ENCODE measurements around the gene AEBP2.
"Not testable (repeated sequence)": the region's sequence is repeated elsewhere in the genome, so short reads cannot be mapped to it uniquely, and the experiment has no call there.

AEBP2 gene

GRCh38 chr12:19454837-19455236 is 15.5 kb downstream of the AEBP2 start:
- no peak for DNase-seq (ENCODE audit: low read depth)

- DNase-seq (ENCODE audit: low read depth), result no peak
Measured at GRCh38 chr12:19456176-19456575, 16.9 kb downstream of the AEBP2 start.

DNA sequence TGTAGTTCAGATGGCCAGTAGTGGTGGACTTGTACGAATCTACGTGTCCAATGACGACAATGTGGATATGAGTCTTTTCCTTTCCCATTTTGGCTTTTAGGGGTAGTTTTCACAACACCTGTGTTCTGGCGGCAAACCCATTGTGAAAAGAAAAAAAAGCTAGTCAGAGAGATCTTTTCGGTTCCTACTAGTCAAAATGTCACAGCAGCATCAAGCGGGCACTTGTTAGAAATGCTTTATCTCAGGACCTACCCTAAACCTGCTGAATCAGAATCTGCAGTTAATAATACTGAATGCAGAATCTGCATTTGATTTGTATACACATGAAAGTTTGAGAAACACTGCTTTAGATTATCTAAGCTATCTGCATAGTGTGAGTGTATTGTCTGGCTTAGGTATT is 18.3 kb downstream of the AEBP2 start:
- DNase-seq (ENCODE audit: low read depth), result no peak

DNA sequence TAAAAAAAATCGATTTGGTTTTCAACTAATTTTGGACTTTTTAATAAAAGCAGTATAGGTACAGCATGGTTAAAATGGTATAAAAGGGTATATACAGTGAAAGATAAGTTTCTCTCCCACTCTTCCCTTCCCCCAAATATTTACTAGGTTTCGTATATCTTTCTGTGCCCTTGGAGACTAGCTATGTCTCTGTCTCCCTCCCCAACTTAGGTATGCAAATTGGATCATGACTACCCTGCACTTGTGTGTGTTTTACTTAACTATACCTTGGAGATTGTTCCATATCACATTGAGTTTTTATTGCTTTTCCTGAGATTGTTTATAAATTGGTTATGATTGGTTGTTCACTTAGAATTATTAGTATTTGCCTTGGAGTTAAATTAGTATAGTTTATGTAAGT is 19.4 kb downstream of the AEBP2 start:
- no peak for DNase-seq (ENCODE audit: low read depth)

- no peak for DNase-seq (ENCODE audit: low read depth)
Measured at GRCh38 chr12:19461999-19462398, 22.7 kb downstream of the AEBP2 start.

GRCh38 chr12:19462406-19462805 is 23.1 kb downstream of the AEBP2 start:
- DNase-seq (ENCODE audit: low read depth), result no peak

DNA sequence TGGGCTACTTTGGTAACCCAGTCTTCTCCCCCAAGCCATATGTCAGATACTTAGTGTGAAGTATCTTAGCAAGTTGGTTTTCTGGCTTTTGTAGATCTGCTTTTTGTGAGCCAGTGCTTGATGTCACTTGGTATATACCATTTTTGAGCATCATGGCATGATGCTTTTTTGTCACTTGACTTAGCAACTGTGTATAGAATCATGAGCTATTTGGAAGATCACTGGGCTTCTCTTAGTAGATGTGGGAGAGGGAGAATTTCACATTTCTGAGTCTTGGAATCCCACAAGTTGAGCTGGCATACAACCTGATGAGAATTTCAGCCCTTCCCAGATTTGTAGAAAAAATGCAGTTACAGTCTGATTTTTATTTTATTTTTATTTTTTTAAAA is 24.9 kb downstream of the AEBP2 start:
- DNase-seq (ENCODE audit: low read depth), result no peak

- no peak for DNase-seq (ENCODE audit: low read depth)
Measured at GRCh38 chr12:19465711-19466110, 26.4 kb downstream of the AEBP2 start.

GRCh38 chr12:19474147-19474546 is 34.9 kb downstream of the AEBP2 start:
- no peak for DNase-seq (ENCODE audit: low read depth)

DNA sequence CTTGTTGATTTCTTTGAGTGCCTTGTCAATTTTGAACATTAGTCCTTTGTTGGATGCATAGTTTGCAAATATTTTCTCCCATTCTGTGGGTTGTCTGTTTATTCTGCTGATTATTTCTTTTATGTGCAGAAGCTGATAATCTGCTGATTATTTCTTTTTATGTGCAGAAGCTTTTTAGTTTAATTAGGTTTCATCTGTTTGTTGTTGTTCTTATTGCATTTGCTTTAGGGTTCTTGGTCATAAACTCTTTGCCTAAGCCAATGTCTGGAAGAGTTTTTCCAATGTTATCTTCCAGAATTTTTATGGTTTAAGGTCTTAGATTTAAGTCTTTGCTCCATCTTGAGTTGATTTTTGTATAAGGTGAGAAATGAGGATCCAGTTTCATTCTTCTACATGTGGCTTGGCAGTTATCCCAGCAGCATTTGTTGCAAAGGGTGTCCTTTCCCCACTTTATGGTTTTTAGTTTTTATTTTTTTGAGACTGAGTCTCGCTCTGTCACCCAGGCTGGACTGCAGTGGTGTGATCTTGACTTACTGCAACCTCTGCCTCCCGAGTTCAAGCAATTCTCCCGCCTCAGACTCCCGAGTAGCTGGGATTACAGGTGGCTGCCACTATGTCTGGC is 36.7 kb downstream of the AEBP2 start:
- not testable (repeated sequence) for DNase-seq (ENCODE audit: low read depth)

GRCh38 chr12:19477071-19477470 is 37.8 kb downstream of the AEBP2 start:
- no peak for DNase-seq (ENCODE audit: low read depth)

DNA sequence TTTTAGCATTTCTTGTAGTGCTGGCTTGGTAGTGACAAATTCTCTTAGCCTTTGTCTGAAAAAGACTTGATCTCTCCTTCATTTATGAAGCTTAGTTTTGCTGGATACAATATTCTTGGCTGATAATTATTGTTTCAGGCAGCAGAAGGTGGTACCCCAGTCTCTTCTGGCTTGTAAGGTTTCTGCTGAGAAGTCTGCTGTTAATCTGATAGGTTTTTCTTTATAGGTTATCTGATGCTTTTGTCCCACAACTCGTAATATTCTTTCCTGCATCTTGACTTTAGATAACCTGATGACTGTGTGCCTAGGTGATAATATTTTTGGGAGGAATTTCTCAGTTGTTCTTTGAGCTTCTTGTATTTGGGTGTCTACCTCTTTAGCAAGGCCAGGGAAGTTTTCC is 41.2 kb downstream of the AEBP2 start:
- DNase-seq (ENCODE audit: low read depth), result no peak

DNA sequence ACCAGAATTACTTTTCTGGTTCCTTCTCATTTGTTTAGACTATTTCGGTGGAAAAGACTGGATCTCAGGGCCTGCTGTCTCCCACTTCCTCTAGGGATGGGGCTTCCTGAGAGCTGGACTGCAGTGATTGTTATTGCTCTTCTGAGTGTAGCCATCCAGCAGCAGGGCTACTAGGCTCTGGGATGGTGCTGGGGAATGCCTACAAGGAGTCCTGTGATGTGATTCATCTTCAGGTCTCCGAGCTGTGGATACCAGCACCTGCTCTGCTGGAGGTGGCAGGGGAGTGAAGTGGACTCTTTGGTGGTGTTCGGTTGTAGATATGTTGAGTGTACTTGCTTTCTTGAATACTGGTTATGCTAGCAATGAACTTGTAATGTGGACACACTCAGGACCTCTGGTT is 42.7 kb downstream of the AEBP2 start:
- DNase-seq (ENCODE audit: low read depth), result no peak

DNA sequence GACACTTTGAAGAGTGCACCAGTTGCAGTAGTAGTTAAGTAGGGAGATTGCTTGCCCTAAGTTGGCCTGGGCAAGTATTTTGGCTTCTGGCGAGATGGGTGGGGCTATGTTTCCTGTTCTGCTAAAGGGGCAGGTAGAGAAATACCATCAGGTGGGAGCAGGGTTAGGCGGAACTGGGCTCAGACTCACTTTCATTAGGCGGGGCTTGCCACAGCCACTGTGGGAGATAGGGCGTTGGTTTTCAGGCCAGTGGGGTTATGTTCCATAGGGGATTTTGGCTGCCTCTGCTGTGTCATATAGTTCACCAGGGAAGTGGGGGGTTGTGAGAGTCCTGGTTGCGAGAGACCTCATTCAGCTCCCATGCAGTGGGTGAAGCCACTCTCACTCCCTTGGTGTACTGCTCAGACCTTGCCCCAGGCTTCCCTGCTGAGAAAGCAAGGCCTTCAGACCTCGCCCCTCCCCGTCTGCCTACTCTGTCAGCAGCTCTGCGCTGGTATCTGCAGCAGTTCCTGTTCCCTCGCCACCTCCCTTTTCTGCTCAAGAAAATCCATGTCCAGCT is 43.3 kb downstream of the AEBP2 start:
- no peak for DNase-seq (ENCODE audit: low read depth)

- DNase-seq (ENCODE audit: low read depth), result no peak
Measured at GRCh38 chr12:19483727-19484126, 44.4 kb downstream of the AEBP2 start.

DNA sequence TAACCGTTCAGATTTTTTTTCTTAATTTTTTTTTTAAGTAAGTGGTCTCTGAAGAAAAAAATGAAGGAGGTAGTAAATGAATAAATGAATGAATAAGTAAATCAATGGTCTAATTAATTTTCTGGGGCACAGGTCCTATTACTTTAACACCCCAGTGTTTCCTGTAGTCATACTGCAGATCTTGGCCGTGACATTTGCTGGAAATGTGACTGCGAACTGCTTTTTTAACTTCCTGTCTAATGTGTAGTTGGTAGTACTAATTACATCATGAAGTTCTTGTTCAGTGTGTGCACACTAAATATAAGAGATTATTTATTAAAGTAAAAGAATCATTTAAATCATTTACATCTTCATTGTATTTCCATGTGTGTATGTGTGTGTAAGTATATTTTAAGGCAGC is 45.4 kb downstream of the AEBP2 start:
- DNase-seq (ENCODE audit: low read depth), result no peak

- DNase-seq (ENCODE audit: low read depth), result no peak
Measured at GRCh38 chr12:19485240-19485639, 45.9 kb downstream of the AEBP2 start.

DNA sequence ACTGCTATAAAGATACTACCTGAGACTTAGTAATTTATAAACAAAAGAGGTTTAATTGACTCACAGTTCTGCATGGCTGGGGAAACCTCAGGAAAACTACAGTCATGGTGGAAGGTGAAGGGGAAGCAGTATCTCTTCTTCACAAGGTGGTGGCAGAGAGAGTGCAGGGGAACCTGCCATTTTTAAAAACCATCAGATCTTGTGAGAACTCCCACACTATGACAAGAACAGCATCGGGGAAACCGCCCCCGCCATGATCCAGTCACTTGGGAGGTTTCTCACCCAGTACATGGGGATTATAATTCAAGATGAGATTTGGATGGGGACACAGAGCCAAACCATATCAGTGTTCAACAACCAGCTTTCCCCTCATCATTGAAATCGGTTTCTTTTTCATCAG is 49.9 kb downstream of the AEBP2 start:
- no peak for DNase-seq (ENCODE audit: low read depth)

GRCh38 chr12:19490908-19491307 is 51.6 kb downstream of the AEBP2 start:
- no peak for DNase-seq (ENCODE audit: low read depth)

DNA sequence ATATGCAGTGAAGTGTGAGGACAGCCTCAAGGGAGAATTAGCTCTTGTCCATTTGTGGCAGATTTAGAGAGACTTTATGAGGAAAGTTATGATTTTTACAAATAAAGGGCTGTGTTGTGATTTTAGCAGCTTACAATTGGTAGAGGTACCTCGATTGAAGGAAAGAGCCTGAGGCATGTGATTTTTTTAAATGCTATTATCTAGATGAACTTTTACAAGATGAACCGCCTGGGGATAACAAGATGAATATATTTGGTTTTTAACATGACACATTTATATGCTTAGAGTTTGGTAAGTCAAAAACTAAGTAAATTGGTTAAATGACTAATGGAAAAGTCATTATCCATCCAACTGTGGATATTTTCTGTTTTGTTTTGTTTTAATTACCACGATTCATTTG is 52.6 kb downstream of the AEBP2 start:
- DNase-seq (ENCODE audit: low read depth), result no peak

GRCh38 chr12:19496219-19496878 is 57.1 kb downstream of the AEBP2 start:
- DNase-seq (ENCODE audit: low read depth), result no peak

GRCh38 chr12:19498099-19498498 is 58.8 kb downstream of the AEBP2 start:
- DNase-seq (ENCODE audit: low read depth), result no peak

DNA sequence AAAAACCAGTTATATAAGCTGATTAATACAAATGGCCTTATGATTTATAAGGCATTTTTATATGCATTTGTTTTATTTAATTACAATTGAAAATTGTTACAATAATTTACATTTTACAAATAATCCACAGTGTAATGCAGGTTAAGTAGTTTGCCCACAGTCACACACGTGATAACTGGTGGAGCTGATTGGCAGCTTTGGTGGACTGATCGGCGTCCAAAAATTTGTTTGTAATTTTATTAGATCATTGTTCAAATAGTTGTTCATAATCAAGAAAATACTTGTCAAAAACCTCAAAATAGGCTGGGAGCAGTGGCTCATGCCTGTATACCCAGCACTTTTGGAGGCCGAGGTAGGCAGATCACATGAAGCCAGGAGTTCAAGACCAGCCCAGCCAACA is 59.7 kb downstream of the AEBP2 start:
- DNase-seq (ENCODE audit: low read depth), result no peak

DNA sequence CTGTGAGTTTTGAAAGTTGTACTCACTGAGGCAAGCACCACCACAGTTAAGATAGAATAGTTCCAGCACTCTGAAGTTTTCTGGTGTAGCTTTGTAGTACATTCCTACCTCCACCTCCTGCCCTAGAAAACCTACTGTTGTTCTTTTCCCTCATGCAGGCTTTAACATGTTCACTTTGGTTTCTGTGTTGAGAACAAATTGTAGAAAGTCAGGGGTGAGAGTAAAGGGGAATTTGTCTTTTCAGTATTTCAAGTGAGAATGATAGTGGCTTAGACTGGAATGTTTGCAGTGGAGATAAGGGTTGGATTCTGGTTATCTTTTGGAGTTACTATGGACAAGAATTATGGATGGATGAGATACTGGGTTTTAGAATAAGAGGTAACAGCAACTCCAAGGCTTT is 67.2 kb downstream of the AEBP2 start:
- no peak for DNase-seq (ENCODE audit: low read depth)

Data from non-pigmented ciliary epithelial cell (primary cell).